Activated T-cell treated with anti-CD3 and anti-CD28 coated beads, Interleukin-2, amount 50 U/mL, for 1 hour (primary cell): ENCODE measurements around the gene PDE4DIP.
"Not testable (repeated sequence)": the region's sequence is repeated elsewhere in the genome, so short reads cannot be mapped to it uniquely, and the experiment has no call there.

ENCODE experiments used
- DNase-seq: peaks from one replicate; pipeline ENCODE4 v3.0.0-alpha.2; 2020

PDE4DIP gene

GRCh38 chr1:148923798-148924197, 79.6 kb downstream of the PDE4DIP start:
- DNase-seq: not testable (repeated sequence)

GRCh38 chr1:148927645-148928044, 83.4 kb downstream of the PDE4DIP start:
- not testable (repeated sequence) for DNase-seq

- DNase-seq: not testable (repeated sequence)
Measured at GRCh38 chr1:148929253-148929652, 85.0 kb downstream of the PDE4DIP start.

GRCh38 chr1:148935381-148936002, 91.3 kb downstream of the PDE4DIP start:
- not testable (repeated sequence) for DNase-seq

GRCh38 chr1:148942906-148943305, 98.7 kb downstream of the PDE4DIP start:
- DNase-seq: not testable (repeated sequence)

GRCh38 chr1:148945130-148945529, 100.9 kb downstream of the PDE4DIP start:
- DNase-seq: not testable (repeated sequence)

- not testable (repeated sequence) for DNase-seq
Measured at GRCh38 chr1:148948768-148949167, 104.5 kb downstream of the PDE4DIP start.

GRCh38 chr1:148951336-148952227, 107.4 kb downstream of the PDE4DIP start:
- DNase-seq: peak; percentile 75

GRCh38 chr1:148952253-148952937, 108.2 kb downstream of the PDE4DIP start:
- peak; percentile 71 for DNase-seq

GRCh38 chr1:148952938-148953616, 108.8 kb downstream of the PDE4DIP start:
- DNase-seq: peak; percentile 36

- not testable (repeated sequence) for DNase-seq
Measured at GRCh38 chr1:148953730-148954129, 109.5 kb downstream of the PDE4DIP start.

GRCh38 chr1:148958343-148958742, 114.1 kb downstream of the PDE4DIP start:
- DNase-seq: not testable (repeated sequence)

GRCh38 chr1:148960212-148961000, 116.2 kb downstream of the PDE4DIP start:
- DNase-seq: not testable (repeated sequence)

- not testable (repeated sequence) for DNase-seq
Measured at GRCh38 chr1:148962127-148962857, 118.1 kb downstream of the PDE4DIP start.

- DNase-seq: not testable (repeated sequence)
Measured at GRCh38 chr1:148966084-148966483, 121.9 kb downstream of the PDE4DIP start.

GRCh38 chr1:148967580-148967979, 123.4 kb downstream of the PDE4DIP start:
- DNase-seq: not testable (repeated sequence)

- DNase-seq: not testable (repeated sequence)
Measured at GRCh38 chr1:148968682-148969081, 124.5 kb downstream of the PDE4DIP start.

- DNase-seq: not testable (repeated sequence)
Measured at GRCh38 chr1:148969126-148969525, 124.9 kb downstream of the PDE4DIP start.

- not testable (repeated sequence) for DNase-seq
Measured at GRCh38 chr1:148975453-148975852, 131.2 kb downstream of the PDE4DIP start.

- not testable (repeated sequence) for DNase-seq
Measured at GRCh38 chr1:148975866-148976537, 131.8 kb downstream of the PDE4DIP start.
